CD8-positive, alpha-beta memory T cell (primary cell): ENCODE results near the gene SERPINA3. TPM values are rescaled to one million over a fixed set of nuclear protein-coding genes. Genes with fewer than 3 reads are reported as not detected.

Experiments used
- CTCF ChIA-PET: fragments of 350-600 bp; sonication (Branson Sonifier 250); formaldehyde crosslinking; loops from one replicate; lab custom pipeline; 2021; ENCODE audit warnings: antibody characterized with exemption; lab: Charles Lee
- POLR2A ChIA-PET: fragments of 350-600 bp; sonication (Branson Sonifier 250); formaldehyde crosslinking; loops from one replicate; lab custom pipeline; 2021; ENCODE audit warnings: antibody characterized with exemption; lab: Charles Lee
- DNase-seq, 5 donors: peaks; one replicate each; pipeline versions ENCODE4 v3.0.0 to v3.0.0-alpha.2; 2020 to 2022; ENCODE audit warnings: mixed read lengths in 1 of 5
- H3K27ac ChIP-seq: one replicate; pipeline ENCODE4 v1.7.0; 2013; ENCODE audit warnings: low read depth, mild to moderate bottlenecking, low read length, moderate library complexity
- H3K27me3 ChIP-seq: 2 replicates; pipeline ENCODE4 v1.7.0; 2013; ENCODE audit warnings: low read length, mild to moderate bottlenecking; ENCODE audit not compliant: insufficient read depth, poor library complexity, severe bottlenecking
- H3K36me3 ChIP-seq: 2 replicates; pipeline ENCODE4 v1.7.0; 2013; ENCODE audit warnings: mild to moderate bottlenecking, low read length, moderate library complexity; ENCODE audit not compliant: insufficient read depth
- H3K4me1 ChIP-seq: 2 replicates; pipeline ENCODE4 v1.7.0; 2013; ENCODE audit warnings: mild to moderate bottlenecking, low read length, moderate library complexity; ENCODE audit not compliant: insufficient read depth
- H3K4me3 ChIP-seq: 2 replicates; pipeline ENCODE4 v1.7.0; 2013; ENCODE audit warnings: mild to moderate bottlenecking, low read length
- H3K9me3 ChIP-seq: 2 replicates; pipeline ENCODE4 v1.7.0; 2013; ENCODE audit warnings: mild to moderate bottlenecking, low read length
- H3K27ac Mint-ChIP-seq, 8 donors: one replicate each; pipeline ENCODE4 v1.8.0; 2020 to 2021; ENCODE audit warnings: mixed read lengths in 8 of 8, mild to moderate bottlenecking in 6 of 8, inconsistent platforms in 3 of 8, moderate library complexity in 3 of 8
- H3K27me3 Mint-ChIP-seq, 2 donors: one replicate each; pipeline ENCODE4 v1.8.0; 2020 to 2021; ENCODE audit warnings: mixed read lengths in 2 of 2, mild to moderate bottlenecking in 1 of 2, moderate library complexity in 1 of 2
- H3K36me3 Mint-ChIP-seq, 3 donors: one replicate each; pipeline ENCODE4 v1.8.0; 2020 to 2021; ENCODE audit warnings: mixed read lengths in 3 of 3, inconsistent platforms in 1 of 3, mild to moderate bottlenecking in 1 of 3
- H3K4me1 Mint-ChIP-seq, 3 donors: one replicate each; pipeline ENCODE4 v1.8.0; 2020 to 2021; ENCODE audit warnings: mixed read lengths in 3 of 3, inconsistent platforms in 1 of 3, mild to moderate bottlenecking in 1 of 3
- H3K4me3 Mint-ChIP-seq, 7 donors: one replicate each; pipeline ENCODE4 v1.8.0; 2020 to 2021; ENCODE audit warnings: mixed read lengths in 7 of 7, mild to moderate bottlenecking in 6 of 7, moderate library complexity in 4 of 7, inconsistent platforms in 2 of 7
- H3K9me3 Mint-ChIP-seq, 5 donors: one replicate each; pipeline ENCODE4 v1.8.0; 2020 to 2022; ENCODE audit warnings: mixed read lengths in 5 of 5, mild to moderate bottlenecking in 3 of 5, moderate library complexity in 2 of 5, inconsistent platforms in 1 of 5
- polyA plus RNA-seq: library from polyadenylated mRNA; unstranded; fragments of 300-500 nt; fragmentation: Illumina TruSeq; gene quantifications from one replicate; pipeline ENCODE4 v1.2.3, GENCODE V29; 2021
- total RNA-seq, 2 experiments: library from RNA; stranded (reverse); gene quantifications; one replicate each; pipeline ENCODE4 v1.2.3, GENCODE V29; 2021

SERPINA3 gene
- total and polyA plus RNA-seq, 3 experiments from 2014 or later: not detected

- Histone ChIP-seq H3K9me3 (no peaks in the 10 kb centered on the region), H3K27ac (no peak within 1 kb of the TSS), H3K36me3 (no peaks in the 10 kb centered on the region), H3K27me3 (no peaks in the 10 kb centered on the region), H3K4me3 (no peak within 1 kb of the TSS), H3K4me1 (no peaks in the 10 kb centered on the region)
- Mint-ChIP-seq H3K27ac (peak within 1 kb of the TSS in 1 of 8 donors; percentile 37), H3K9me3 (peaks cover 0 to 2% (median 0%) of the 10 kb centered on the region in 5 donors), H3K27me3 (peaks cover 7 to 12% of the 10 kb centered on the region in 2 donors), H3K36me3 (no peaks in the 10 kb centered on the region), H3K4me3 (no peak within 1 kb of the TSS), H3K4me1 (no peaks in the 10 kb centered on the region)
- ChIA-PET CTCF (no interaction called here), POLR2A (no interaction called here)
- DNase-seq: no peak
Measured at GRCh38 chr14:94581127-94581999, 30.8 kb upstream of the SERPINA3 start, which contains the start of gene SERPINA5. TSS of gene SERPINA5 (plus strand) at chr14:94581426. CDS start at chr14:94587363, 5,937 bp downstream.

- POLR2A ChIA-PET: no interaction called here
- H3K9me3 Mint-ChIP-seq: peaks cover 0 to 2% (median 0%) of the 10 kb centered on the region in 5 donors
- H3K9me3 ChIP-seq: no peaks in the 10 kb centered on the region
- H3K27me3 ChIP-seq: no peaks in the 10 kb centered on the region
- H3K27ac Mint-ChIP-seq: no peak overlapping the region
- H3K4me1 ChIP-seq: no peaks in the 10 kb centered on the region
- no peak overlapping the region for H3K4me3 Mint-ChIP-seq
- H3K4me3 ChIP-seq: no peak overlapping the region
- H3K4me1 Mint-ChIP-seq: no peaks in the 10 kb centered on the region
- no peaks in the 10 kb centered on the region for H3K36me3 Mint-ChIP-seq
- H3K27me3 Mint-ChIP-seq: peaks cover 10 to 12% of the 10 kb centered on the region in 2 donors
- H3K27ac ChIP-seq: no peak overlapping the region
- DNase-seq: no peak
- CTCF ChIA-PET: no interaction called here
- H3K36me3 ChIP-seq: no peaks in the 10 kb centered on the region
Measured at GRCh38 chr14:94582199-94582750, 29.9 kb upstream of the SERPINA3 start.

GRCh38 chr14:94582851-94583250 is 29.3 kb upstream of the SERPINA3 start:
- no peak for DNase-seq
- Histone ChIP-seq H3K9me3 (no peaks in the 10 kb centered on the region), H3K4me3 (no peak overlapping the region), H3K4me1 (no peaks in the 10 kb centered on the region), H3K36me3 (no peaks in the 10 kb centered on the region), H3K27ac (no peak overlapping the region), H3K27me3 (no peaks in the 10 kb centered on the region)
- no peaks in the 10 kb centered on the region for H3K4me1 Mint-ChIP-seq
- peaks cover 0 to 2% (median 0%) of the 10 kb centered on the region in 5 donors for H3K9me3 Mint-ChIP-seq
- CTCF ChIA-PET: no interaction called here
- POLR2A ChIA-PET: no interaction called here
- H3K4me3 Mint-ChIP-seq: no peak overlapping the region
- peak overlapping the region in 1 of 8 donors; percentile 67 for H3K27ac Mint-ChIP-seq
- H3K36me3 Mint-ChIP-seq: no peaks in the 10 kb centered on the region
- H3K27me3 Mint-ChIP-seq: peaks cover 12 to 14% of the 10 kb centered on the region in 2 donors

- ChIA-PET POLR2A (no interaction called here), CTCF (no interaction called here)
- no peak overlapping the region for H3K4me3 ChIP-seq
- no peaks in the 10 kb centered on the region for H3K27me3 ChIP-seq
- H3K36me3 ChIP-seq: no peaks in the 10 kb centered on the region
- H3K27ac ChIP-seq: no peak overlapping the region
- H3K4me1 ChIP-seq: no peaks in the 10 kb centered on the region
- no peak overlapping the region for H3K4me3 Mint-ChIP-seq
- no peaks in the 10 kb centered on the region for H3K4me1 Mint-ChIP-seq
- H3K27me3 Mint-ChIP-seq: peaks cover 12 to 14% of the 10 kb centered on the region in 2 donors
- DNase-seq: no peak
- no peaks in the 10 kb centered on the region for H3K9me3 ChIP-seq
- H3K36me3 Mint-ChIP-seq: no peaks in the 10 kb centered on the region
- H3K9me3 Mint-ChIP-seq: peaks cover 0 to 2% (median 0%) of the 10 kb centered on the region in 5 donors
- H3K27ac Mint-ChIP-seq: no peak overlapping the region
Measured at GRCh38 chr14:94583557-94583956, 28.6 kb upstream of the SERPINA3 start.

- H3K4me3 ChIP-seq: no peak overlapping the region
- H3K36me3 Mint-ChIP-seq: no peaks in the 10 kb centered on the region
- H3K9me3 ChIP-seq: no peaks in the 10 kb centered on the region
- no peaks in the 10 kb centered on the region for H3K4me1 Mint-ChIP-seq
- CTCF ChIA-PET: no interaction called here
- H3K27ac Mint-ChIP-seq: peak overlapping the region in 1 of 8 donors; percentile 47
- no peak overlapping the region for H3K27ac ChIP-seq
- H3K27me3 Mint-ChIP-seq: peaks cover 12 to 14% of the 10 kb centered on the region in 2 donors
- H3K4me1 ChIP-seq: no peaks in the 10 kb centered on the region
- H3K27me3 ChIP-seq: no peaks in the 10 kb centered on the region
- no peak for DNase-seq
- POLR2A ChIA-PET: no interaction called here
- H3K9me3 Mint-ChIP-seq: no peaks in the 10 kb centered on the region
- no peak overlapping the region for H3K4me3 Mint-ChIP-seq
- no peaks in the 10 kb centered on the region for H3K36me3 ChIP-seq
Measured at GRCh38 chr14:94584591-94585280, 27.5 kb upstream of the SERPINA3 start.

- Mint-ChIP-seq H3K36me3 (no peaks in the 10 kb centered on the region), H3K9me3 (no peaks in the 10 kb centered on the region), H3K27ac (no peak overlapping the region), H3K4me3 (no peak overlapping the region), H3K27me3 (peaks cover 2 to 9% of the 10 kb centered on the region in 2 donors), H3K4me1 (no peaks in the 10 kb centered on the region)
- ChIA-PET POLR2A (no interaction called here), CTCF (no interaction called here)
- Histone ChIP-seq H3K27ac (no peak overlapping the region), H3K27me3 (no peaks in the 10 kb centered on the region), H3K4me1 (no peaks in the 10 kb centered on the region), H3K4me3 (no peak overlapping the region), H3K9me3 (no peaks in the 10 kb centered on the region), H3K36me3 (no peaks in the 10 kb centered on the region)
- DNase-seq: no peak
Measured at GRCh38 chr14:94586635-94587034, 25.6 kb upstream of the SERPINA3 start.

- Mint-ChIP-seq H3K36me3 (no peaks in the 10 kb centered on the region), H3K27me3 (peaks cover 0 to 9% of the 10 kb centered on the region in 2 donors), H3K9me3 (no peaks in the 10 kb centered on the region), H3K4me3 (no peak overlapping the region), H3K4me1 (no peaks in the 10 kb centered on the region), H3K27ac (no peak overlapping the region)
- Histone ChIP-seq H3K27me3 (no peaks in the 10 kb centered on the region), H3K27ac (no peak overlapping the region), H3K4me3 (no peak overlapping the region), H3K9me3 (no peaks in the 10 kb centered on the region), H3K36me3 (no peaks in the 10 kb centered on the region), H3K4me1 (no peaks in the 10 kb centered on the region)
- DNase-seq: no peak
- ChIA-PET POLR2A (no interaction called here), CTCF (no interaction called here)
Measured at GRCh38 chr14:94588311-94588710, 23.9 kb upstream of the SERPINA3 start.

- H3K27ac ChIP-seq: no peak overlapping the region
- no peaks in the 10 kb centered on the region for H3K9me3 ChIP-seq
- Mint-ChIP-seq H3K4me3 (no peak overlapping the region), H3K9me3 (no peaks in the 10 kb centered on the region), H3K27ac (no peak overlapping the region), H3K4me1 (no peaks in the 10 kb centered on the region), H3K27me3 (peaks cover 3 to 14% of the 10 kb centered on the region in 2 donors), H3K36me3 (no peaks in the 10 kb centered on the region)
- H3K4me3 ChIP-seq: no peak overlapping the region
- ChIA-PET POLR2A (no interaction called here), CTCF (no interaction called here)
- no peaks in the 10 kb centered on the region for H3K36me3 ChIP-seq
- no peaks in the 10 kb centered on the region for H3K4me1 ChIP-seq
- H3K27me3 ChIP-seq: no peaks in the 10 kb centered on the region
- no peak for DNase-seq
Measured at GRCh38 chr14:94591073-94591472, 21.1 kb upstream of the SERPINA3 start.
